PC-9 (cell line): ENCODE results near the gene RENBP. TPM values are rescaled to one million over a fixed set of nuclear protein-coding genes. Genes with fewer than 3 reads are reported as not detected.

Source experiments
- BruUV-seq: library from RNA; stranded (reverse); fragments of 400-500 nt; replicated peaks from 2 replicates; lab custom pipeline; 2021; lab: Mats Ljungman, UMichigan
- CTCF ChIA-PET: fragments of 300-600 bp; sonication (Branson Sonifier 250); formaldehyde crosslinking; loops from one replicate; lab custom pipeline; 2022; ENCODE audit warnings: antibody characterized with exemption; lab: Charles Lee
- POLR2A ChIA-PET: fragments of 300-600 bp; sonication (Branson Sonifier 250); formaldehyde crosslinking; loops from one replicate; lab custom pipeline; 2022; ENCODE audit warnings: antibody characterized with exemption; ENCODE audit not compliant: unreplicated experiment; lab: Charles Lee
- DNase-seq, 2 experiments: peaks; one replicate each; pipeline versions ENCODE4 v3.0.0 to v3.0.0-alpha.2; 2015 to 2022; ENCODE audit warnings: mixed read lengths in 1 of 2
- H2AFZ ChIP-seq: fragments of 200-600 bp; sonication (generic); 2 replicates; pipeline ENCODE4 v1.8.1; 2017; ENCODE audit warnings: antibody characterized with exemption
- H3F3A ChIP-seq: fragments of 200-600 bp; sonication (generic); 2 replicates; pipeline ENCODE4 v1.8.1; 2017; ENCODE audit warnings: antibody characterized with exemption, mild to moderate bottlenecking, low read depth; ENCODE audit not compliant: insufficient read depth
- H3K27ac ChIP-seq: fragments of 200-600 bp; sonication (generic); 2 replicates; pipeline ENCODE4 v1.6.1; 2016; ENCODE audit warnings: mixed run types
- H3K27me3 ChIP-seq: fragments of 200-600 bp; sonication (generic); 2 replicates; pipeline ENCODE4 v1.6.1; 2016; ENCODE audit warnings: low read depth, mixed run types; ENCODE audit not compliant: insufficient read depth
- H3K36me3 ChIP-seq: fragments of 200-600 bp; sonication (generic); 2 replicates; pipeline ENCODE4 v1.6.1; 2016; ENCODE audit warnings: low read depth, mixed run types
- H3K4me1 ChIP-seq: fragments of 200-600 bp; sonication (generic); replicated peaks from 2 replicates; pipeline ENCODE4 v1.6.1; 2016; ENCODE audit warnings: mixed run types; ENCODE audit not compliant: insufficient read depth
- H3K4me2 ChIP-seq: fragments of 200-600 bp; sonication (generic); 2 replicates; pipeline ENCODE4 v1.6.1; 2017; ENCODE audit warnings: mixed run types
- H3K4me3 ChIP-seq: fragments of 200-600 bp; sonication (generic); 2 replicates; pipeline ENCODE4 v1.6.1; 2016; ENCODE audit warnings: mixed run types
- H3K79me2 ChIP-seq: fragments of 200-600 bp; sonication (generic); 2 replicates; pipeline ENCODE4 v1.6.1; 2017; ENCODE audit warnings: low read depth, mixed run types
- H3K9me2 ChIP-seq: fragments of 200-600 bp; sonication (generic); 2 replicates; pipeline ENCODE4 v1.8.1; 2017; ENCODE audit warnings: mild to moderate bottlenecking; ENCODE audit not compliant: insufficient read depth
- H3K9me3 ChIP-seq: fragments of 200-600 bp; sonication (generic); 2 replicates; pipeline ENCODE4 v1.8.1; 2016; ENCODE audit warnings: low read depth; ENCODE audit not compliant: insufficient read depth
- H4K20me1 ChIP-seq: fragments of 200-600 bp; sonication (generic); 2 replicates; pipeline ENCODE4 v1.8.1; 2017; ENCODE audit not compliant: insufficient read depth
- EZH2 ChIP-seq: fragments of 200-600 bp; sonication (generic); IDR thresholded peaks from 2 replicates; pipeline ENCODE4 v1.8.0; 2017; ENCODE audit warnings: antibody characterized with exemption, low read depth
- intact Hi-C: fragments of 100-400 bp; cut with micrococcal nuclease; formaldehyde crosslinking; loops from one replicate; pipeline ENCODE4 v1.10.0; 2022; ENCODE audit not compliant: unreplicated experiment
- total RNA-seq: library from RNA; stranded (reverse); gene quantifications from 2 replicates; pipeline ENCODE4 v1.2.3, GENCODE V29; 2021
- TF ChIP-seq, protein P1 (sequence below): fragments of 200-600 bp; sonication (generic); conservative IDR thresholded peaks from 2 replicates; pipeline ENCODE4 v1.6.1; 2017; ENCODE audit warnings: mixed run types, antibody characterized with exemption, mild to moderate bottlenecking, moderate library complexity

RENBP gene
- total RNA-seq, 1 experiment from 2014 or later: 6.8 TPM

DNA sequence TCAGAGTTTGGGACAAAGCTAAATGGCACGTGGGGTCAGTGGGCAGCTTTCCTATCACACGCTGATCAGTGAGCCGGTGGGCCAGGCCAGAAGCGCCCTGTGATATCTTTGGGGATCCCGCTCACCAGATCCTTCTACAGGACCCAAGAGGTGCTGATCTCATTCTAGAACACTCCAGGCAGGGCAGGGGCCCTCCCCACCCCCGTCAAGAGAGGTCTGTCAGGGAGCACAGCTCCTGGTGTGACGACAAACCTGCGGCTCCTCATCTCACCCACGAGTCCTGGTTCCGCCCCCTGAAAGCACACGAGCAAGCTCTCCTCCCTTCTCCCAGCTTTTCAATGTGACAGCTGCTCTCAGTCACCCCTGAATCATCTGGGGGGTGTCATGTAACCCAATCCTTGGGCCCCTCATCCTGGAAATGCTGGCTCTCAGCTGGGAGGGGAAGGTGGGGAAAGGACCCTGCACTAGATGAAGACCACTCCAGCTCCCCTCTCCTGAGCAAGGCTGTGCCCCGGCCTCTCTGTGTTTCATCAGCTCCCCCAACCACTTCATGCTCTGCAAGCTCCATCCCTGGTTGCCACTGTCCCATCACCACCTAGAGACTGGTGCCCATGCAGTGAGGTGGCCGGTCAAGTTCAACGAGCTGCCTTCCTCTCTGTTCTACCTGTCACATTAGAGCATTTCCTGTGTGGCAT, 22.5 kb upstream of the RENBP start:
- POLR2A ChIA-PET: no interaction called here
- TF ChIP-seq EZH2: no peak
- TF ChIP-seq, protein P1, sequence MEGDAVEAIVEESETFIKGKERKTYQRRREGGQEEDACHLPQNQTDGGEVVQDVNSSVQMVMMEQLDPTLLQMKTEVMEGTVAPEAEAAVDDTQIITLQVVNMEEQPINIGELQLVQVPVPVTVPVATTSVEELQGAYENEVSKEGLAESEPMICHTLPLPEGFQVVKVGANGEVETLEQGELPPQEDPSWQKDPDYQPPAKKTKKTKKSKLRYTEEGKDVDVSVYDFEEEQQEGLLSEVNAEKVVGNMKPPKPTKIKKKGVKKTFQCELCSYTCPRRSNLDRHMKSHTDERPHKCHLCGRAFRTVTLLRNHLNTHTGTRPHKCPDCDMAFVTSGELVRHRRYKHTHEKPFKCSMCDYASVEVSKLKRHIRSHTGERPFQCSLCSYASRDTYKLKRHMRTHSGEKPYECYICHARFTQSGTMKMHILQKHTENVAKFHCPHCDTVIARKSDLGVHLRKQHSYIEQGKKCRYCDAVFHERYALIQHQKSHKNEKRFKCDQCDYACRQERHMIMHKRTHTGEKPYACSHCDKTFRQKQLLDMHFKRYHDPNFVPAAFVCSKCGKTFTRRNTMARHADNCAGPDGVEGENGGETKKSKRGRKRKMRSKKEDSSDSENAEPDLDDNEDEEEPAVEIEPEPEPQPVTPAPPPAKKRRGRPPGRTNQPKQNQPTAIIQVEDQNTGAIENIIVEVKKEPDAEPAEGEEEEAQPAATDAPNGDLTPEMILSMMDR: no peak
- CTCF ChIA-PET: interaction anchor here (0.6 kb wide), 2 partner anchors 56 to 81 kb away, joined by 6 to 9 read pairs; no protein-coding TSS in a partner anchor
- no peaks in the 10 kb centered on the region for H3K36me3 ChIP-seq
- H2AFZ ChIP-seq: no peak overlapping the region
- no peaks in the 10 kb centered on the region for H3F3A ChIP-seq
- peaks cover 56% of the 10 kb centered on the region for H4K20me1 ChIP-seq
- H3K79me2 ChIP-seq: peaks cover 64% of the 10 kb centered on the region
- H3K27ac ChIP-seq: no peak overlapping the region
- no peak overlapping the region for H3K4me3 ChIP-seq
- no peaks in the 10 kb centered on the region for H3K27me3 ChIP-seq
- DNase-seq: no peak
- no TSS peak for BruUV-seq
- H3K4me2 ChIP-seq: no peak overlapping the region
- H3K4me1 ChIP-seq: no peaks in the 10 kb centered on the region; the same call in 1 of the 2 replicates
- no peaks in the 10 kb centered on the region for H3K9me3 ChIP-seq
- no peaks in the 10 kb centered on the region for H3K9me2 ChIP-seq
- intact Hi-C loops: no loop called here

- Histone ChIP-seq H3K9me3 (no peaks in the 10 kb centered on the region), H3K4me1 (no peaks in the 10 kb centered on the region; the same call in 1 of the 2 replicates), H3K79me2 (peaks cover 64% of the 10 kb centered on the region), H3K4me3 (no peak overlapping the region), H3F3A (no peaks in the 10 kb centered on the region), H2AFZ (no peak overlapping the region), H4K20me1 (peaks cover 56% of the 10 kb centered on the region), H3K36me3 (no peaks in the 10 kb centered on the region), H3K9me2 (no peaks in the 10 kb centered on the region), H3K4me2 (no peak overlapping the region), H3K27ac (no peak overlapping the region), H3K27me3 (no peaks in the 10 kb centered on the region)
- no peak for TF ChIP-seq EZH2
- TF ChIP-seq, protein P1: no peak
- CTCF ChIA-PET: interaction anchor here (0.6 kb wide), 2 partner anchors 55 to 82 kb away, joined by 6 to 9 read pairs; no protein-coding TSS in a partner anchor
- no TSS peak for BruUV-seq
- no peak for DNase-seq
- intact Hi-C loops: no loop called here
- POLR2A ChIA-PET: no interaction called here
These were observed 21.8 kb upstream of the RENBP start for GRCh38 chrX:153966283-153966688.

DNA sequence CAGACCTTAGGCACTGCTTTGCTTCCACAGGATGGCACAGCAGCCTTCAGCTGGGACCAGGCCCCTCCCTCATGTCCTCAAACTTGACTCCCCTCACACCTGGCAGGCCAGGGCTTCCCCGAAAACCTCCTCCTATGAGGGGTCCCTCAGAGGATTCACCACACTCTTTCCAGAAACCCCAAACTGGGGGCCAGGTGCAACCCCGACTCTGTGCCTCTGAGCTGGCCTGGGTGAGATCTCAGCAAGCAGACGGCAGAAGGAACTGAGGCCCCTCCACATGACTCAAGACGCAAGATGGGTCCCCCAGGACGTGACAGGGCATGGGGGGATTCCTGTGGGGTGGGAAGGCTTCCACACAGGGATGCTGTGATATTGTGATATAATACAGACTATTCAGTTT, 21.0 kb upstream of the RENBP start:
- no peak overlapping the region for H3K4me3 ChIP-seq
- H4K20me1 ChIP-seq: peaks cover 56% of the 10 kb centered on the region
- TF ChIP-seq, protein P1: no peak
- no peak for TF ChIP-seq EZH2
- H3K4me2 ChIP-seq: no peak overlapping the region
- H3K27me3 ChIP-seq: no peaks in the 10 kb centered on the region
- H2AFZ ChIP-seq: no peak overlapping the region
- no peaks in the 10 kb centered on the region for H3F3A ChIP-seq
- BruUV-seq: no TSS peak
- POLR2A ChIA-PET: no interaction called here
- CTCF ChIA-PET: no interaction called here
- peaks cover 58% of the 10 kb centered on the region for H3K79me2 ChIP-seq
- H3K9me3 ChIP-seq: no peaks in the 10 kb centered on the region
- DNase-seq: no peak
- H3K27ac ChIP-seq: no peak overlapping the region
- H3K4me1 ChIP-seq: no peaks in the 10 kb centered on the region; the same call in 1 of the 2 replicates
- intact Hi-C loops: no loop called here
- H3K9me2 ChIP-seq: no peaks in the 10 kb centered on the region
- no peaks in the 10 kb centered on the region for H3K36me3 ChIP-seq
